HG03558 (cell line): ENCODE results near the gene MORC2.

Source experiments
- ATAC-seq: cut with Tn5 transposase; IDR thresholded peaks from one replicate; pipeline ENCODE4 v1.9.1; 2021; ENCODE audit warnings: moderate number of reproducible peaks; ENCODE audit not compliant: unreplicated experiment; ENCODE audit errors: extremely low read depth

MORC2 gene

DNA sequence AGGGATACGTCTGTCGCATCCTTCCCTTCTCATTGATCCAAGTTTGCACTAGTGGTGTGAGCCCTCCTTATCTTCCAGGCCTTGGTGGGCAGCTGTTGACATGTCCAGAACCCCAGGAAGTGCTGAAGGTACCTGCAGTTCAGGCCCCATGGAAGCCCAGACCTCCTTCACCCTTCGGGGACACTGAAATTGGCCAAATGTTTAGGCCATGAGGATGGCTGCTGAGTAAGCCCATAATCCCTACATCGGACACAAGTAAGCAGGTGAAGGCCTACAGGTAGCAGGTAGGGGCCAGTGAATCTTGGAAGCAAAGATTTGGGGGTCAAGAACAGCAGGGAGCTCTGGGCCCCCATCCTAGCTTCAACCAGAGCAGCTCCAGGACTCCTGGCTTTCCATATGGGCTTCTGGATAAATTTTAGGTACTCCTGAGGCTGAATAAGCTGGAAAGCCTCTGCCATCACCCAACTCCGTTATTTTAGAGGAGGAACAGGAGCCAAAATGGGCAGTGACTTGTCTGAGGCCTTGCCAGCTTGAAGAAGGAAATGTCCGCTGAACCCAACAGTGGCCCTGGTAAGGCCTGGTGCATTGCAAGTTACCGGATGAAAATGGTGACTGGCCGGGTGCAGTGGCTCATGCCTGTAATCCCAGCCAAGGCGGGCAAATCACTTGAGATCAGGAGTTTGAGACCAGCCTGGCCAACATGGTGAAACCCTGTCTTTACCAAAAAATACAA lies 45.2 kb downstream of the MORC2 start:
- no peak for ATAC-seq

- ATAC-seq, result no peak
Measured at GRCh38 chr22:30922151-30922611, 46.4 kb downstream of the MORC2 start.

DNA sequence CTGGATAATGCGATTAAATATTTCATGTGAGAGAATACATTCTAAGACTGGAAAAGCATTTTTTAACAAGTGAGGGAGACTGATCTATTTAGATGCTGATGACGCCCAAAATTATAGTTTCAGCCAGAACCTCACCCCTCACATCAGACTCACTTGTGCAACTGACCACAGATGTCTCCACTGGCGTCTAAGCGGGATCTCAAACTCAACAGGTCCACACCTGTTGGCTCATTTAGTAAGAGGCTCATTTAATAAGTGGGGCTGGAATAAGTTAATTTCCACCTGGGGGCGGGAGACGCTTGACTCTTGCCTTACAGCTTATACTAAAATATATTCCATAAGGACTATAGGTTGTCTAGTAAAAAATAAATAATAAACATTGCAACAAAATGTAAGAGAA lies 47.5 kb downstream of the MORC2 start:
- ATAC-seq, result no peak

DNA sequence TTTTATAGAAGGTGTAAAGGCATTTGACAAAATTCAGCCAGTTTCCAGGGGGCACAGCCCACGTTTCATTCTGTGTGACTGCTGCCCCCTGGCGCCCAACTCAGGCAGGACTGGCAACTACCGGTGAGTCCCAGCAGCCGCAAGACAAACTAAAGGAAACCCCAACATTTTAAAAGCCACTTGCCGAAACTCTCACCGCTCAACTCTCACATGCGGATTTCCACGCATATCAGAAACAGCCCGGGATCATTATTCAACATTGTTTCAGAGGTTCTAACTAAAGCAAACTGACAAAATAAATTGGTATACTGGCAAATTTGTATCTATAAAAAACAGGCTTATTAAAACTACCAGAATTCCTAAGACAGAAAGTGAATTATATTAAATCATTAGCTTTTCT lies 48.2 kb downstream of the MORC2 start:
- ATAC-seq, result no peak

DNA sequence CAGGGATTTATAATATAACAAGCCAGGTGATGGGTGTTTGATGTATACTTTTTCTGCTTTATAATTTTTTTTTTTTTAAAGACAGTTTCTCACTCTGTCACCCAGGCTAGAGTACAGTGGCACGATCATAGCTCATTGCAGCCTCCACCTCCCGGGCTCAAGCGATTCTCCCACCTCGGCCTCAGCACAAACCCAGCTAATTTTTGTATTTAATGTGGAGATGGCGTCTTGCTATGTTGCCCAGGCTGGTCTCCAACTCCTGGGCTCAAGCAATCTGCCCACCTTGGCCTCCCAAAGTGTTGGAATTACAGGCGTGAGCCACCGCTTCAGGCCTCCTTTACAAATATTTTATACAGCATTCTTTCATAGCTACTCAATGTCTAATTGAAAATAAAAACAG lies 48.6 kb downstream of the MORC2 start:
- no peak for ATAC-seq

DNA sequence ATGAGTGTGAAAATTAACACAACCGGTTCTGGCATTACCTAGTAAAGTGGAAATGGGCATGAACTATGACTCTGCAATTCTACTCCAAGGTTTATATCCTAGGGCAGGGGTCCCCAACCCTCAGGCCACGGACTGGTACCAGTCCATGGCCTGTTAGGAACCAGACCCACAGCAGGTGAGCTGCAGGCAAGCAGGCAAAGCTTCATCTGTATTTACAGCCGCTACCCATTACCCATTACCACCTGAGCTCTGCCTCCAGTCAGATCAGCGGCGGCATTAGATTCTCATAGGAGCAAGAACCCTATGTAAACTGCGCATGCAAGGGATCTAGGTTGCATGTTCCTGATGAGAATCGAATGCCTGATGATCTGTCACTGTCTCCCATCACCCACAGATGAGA lies 49.8 kb downstream of the MORC2 start:
- no peak for ATAC-seq

DNA sequence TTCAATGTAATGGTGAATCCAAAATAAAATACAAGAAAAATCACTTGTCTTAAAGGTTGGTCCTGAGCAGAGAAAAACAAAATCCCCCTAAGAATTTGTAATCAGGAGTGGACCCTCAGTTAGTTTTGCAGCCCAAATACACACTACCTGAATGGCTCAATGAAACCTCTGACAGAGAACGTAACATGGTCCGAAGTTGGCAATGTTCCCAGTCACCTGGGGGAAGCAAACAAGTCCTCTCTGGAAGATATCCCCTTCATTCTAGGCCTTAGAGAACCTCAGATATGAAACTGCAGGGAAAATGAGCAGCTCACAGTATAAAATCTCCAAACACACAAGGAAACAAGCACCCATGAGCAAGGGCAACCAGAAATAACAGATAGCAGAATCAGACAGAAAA lies 58.2 kb downstream of the MORC2 start:
- no peak for ATAC-seq

DNA sequence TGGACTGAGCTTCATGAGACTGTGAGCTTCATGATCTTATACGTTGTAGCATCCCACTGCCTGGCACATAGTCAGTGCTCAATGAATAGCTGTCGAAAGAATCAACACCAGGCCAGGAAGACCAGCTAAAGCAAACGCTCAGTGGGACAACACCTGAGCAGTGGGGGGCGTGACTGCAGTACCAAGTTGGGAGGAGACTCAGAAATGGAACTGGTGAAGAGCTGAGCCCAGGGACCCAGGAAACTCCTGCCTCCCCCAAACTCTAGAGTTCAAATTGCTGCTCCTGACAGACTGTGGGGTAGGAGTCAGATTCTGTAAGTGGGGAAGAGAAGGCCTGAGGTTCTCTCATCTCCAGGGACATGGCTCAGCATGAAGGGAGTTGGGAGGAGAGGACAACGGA lies 59.3 kb downstream of the MORC2 start:
- no peak for ATAC-seq

- ATAC-seq, result no peak
Measured at GRCh38 chr22:30908051-30908461, 60.5 kb downstream of the MORC2 start.

DNA sequence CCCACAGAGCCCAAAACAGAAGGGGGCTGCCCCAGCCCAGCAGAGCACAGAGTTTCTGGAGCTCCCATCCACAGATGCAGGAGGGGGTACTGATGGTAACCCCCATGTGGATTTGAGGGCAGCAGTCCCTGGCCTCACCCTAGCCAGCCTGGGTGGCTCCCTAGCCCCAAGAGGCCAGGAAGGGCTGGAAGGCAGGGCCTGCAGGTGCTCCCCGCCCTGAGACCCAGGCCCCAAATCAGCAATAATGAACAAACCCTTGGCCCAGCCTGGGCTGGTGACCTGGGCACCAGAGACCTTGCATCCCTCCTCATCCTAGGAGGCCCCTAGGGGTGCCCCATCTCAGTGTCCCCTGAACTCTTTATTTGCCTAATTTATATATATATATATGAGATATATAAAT lies 61.6 kb downstream of the MORC2 start:
- ATAC-seq, result no peak

- ATAC-seq, result no peak
Measured at GRCh38 chr22:30906411-30906810, 62.2 kb downstream of the MORC2 start.

DNA sequence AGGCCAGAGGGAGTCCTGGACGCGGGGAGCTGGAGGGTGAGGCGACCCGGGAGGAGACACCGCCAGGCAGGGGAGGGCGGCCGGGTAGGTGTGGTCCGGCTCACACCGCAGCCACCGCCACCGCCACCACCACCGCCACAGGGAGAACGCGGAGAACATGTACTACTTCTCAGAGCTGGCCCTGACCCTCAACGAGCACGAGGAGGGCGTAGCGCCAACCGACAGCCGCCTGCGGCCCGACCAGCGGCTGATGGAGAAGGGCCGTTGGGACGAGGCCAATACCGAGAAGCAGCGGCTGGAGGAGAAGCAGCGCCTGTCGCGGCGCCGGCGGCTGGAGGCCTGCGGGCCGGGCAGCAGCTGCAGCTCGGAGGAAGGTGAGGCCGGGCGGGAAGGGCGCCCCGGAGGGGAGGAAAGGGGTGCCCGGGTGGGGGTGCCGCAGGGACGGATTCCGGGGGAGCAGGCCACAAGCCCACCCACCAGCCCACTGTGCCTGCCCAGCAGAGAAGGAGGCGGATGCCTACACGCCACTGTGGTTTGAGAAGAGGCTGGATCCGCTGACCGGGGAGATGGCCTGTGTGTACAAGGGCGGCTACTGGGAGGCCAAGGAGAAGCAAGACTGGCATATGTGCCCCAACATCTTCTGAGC lies 62.8 kb downstream of the MORC2 start:
- no peak for ATAC-seq

GRCh38 chr22:30903876-30904460 lies 64.6 kb downstream of the MORC2 start:
- ATAC-seq, result no peak

DNA sequence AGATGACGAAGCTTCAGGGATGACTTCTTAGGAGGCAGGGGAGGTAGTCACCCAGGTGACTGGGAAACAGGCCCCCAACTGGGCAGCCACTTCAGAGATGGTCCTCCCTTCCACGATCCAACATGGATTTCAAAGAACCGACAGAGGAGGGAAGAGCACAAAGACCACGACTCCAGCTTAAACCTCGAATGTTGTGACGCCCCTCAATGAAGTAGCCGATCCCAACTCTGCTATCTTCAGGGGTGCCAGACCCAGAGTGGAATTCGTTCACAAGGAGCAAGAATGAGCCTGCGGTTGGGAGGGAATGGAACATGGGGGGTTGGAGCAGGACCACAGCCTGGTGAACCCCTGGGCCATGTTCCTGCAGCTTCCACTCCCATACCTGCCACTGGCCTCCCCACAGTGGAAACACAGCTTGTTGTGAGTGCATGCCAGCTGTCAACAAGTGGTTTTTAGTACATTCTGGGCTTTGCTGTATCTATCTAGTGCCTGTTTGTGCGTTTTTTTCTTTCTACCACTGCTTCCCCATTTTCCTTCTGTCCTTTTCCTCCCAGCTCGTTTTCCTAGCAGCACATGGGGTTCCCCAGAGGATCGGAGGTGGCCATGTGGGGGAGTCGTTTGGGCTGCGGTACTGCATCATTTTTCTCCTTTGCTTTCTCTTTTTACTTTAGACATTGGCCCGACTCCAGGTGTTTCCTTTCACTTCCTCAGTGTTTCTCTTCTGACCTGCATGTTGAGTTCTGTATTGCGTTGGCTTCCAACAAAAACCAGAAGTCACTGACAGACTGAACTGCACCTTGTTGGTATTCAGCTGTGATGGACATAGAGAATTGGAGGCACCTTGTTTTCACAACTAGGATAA lies 65.8 kb downstream of the MORC2 start:
- no peak for ATAC-seq

- no peak for ATAC-seq
Measured at GRCh38 chr22:30894371-30894740, 74.2 kb downstream of the MORC2 start.

DNA sequence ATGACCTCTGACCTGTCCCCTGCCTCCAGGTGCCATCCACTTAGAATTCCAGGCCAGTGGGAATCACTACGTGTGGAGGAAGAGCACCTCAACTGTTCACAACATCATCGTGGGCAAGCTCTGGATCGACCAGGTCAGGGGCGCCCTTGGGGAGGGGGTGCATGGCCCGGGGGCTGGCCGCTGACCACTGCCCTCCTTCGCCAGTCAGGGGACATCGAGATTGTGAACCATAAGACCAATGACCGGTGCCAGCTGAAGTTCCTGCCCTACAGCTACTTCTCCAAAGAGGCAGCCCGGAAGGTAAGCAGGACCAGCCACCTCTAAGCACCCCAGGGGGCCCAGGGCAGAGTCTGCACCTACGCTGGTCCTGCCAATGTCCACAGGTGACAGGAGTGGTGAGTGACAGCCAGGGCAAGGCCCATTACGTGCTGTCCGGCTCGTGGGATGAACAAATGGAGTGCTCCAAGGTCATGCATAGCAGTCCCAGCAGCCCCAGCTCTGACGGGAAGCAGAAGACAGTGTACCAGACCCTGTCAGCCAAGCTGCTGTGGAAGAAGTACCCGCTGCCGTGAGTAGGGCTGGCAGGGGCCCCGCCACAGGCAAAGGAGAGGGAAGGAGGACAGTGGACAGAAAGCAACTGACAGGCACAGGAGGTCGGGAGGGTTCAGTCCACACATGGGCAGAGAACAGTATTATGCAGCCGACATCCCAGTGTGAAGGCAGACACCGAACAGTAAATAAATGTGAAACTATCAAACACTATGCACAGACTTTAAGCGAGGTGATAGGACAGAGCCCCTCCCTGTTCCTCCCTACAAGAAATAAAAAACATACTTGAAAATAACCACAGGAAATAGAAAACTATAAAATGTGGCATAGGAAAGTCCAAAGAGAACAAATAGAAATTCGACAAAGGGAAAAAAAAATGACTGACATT lies 74.9 kb downstream of the MORC2 start:
- ATAC-seq, result no peak

GRCh38 chr22:30892731-30893221 lies 75.8 kb downstream of the MORC2 start:
- ATAC-seq, result no peak

GRCh38 chr22:30892286-30892685 lies 76.3 kb downstream of the MORC2 start:
- no peak for ATAC-seq

- no peak for ATAC-seq
Measured at GRCh38 chr22:30891781-30892180, 76.8 kb downstream of the MORC2 start.

DNA sequence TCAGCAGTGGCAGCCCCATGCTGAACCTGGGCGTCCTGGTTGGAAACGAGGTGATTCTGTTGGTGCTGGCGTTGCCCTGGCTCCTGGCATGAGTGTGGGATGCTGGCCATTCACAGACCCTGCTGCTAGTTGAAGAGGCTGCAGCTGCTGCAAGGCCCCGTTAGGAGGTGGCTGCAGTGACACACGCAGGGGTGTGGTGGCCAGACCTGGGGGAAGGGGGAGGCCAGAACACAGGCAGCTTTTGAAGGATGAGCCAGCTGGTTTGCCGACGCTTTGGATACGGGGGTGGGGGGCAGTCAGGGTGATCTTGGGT lies 77.2 kb downstream of the MORC2 start:
- no peak for ATAC-seq
